Vein endothelial cell (primary cell): ENCODE results near the gene SLC9A3. TPM values are rescaled to one million over a fixed set of nuclear protein-coding genes. Genes with fewer than 3 reads are reported as not detected.

Source experiments
- small RNA-seq: library from RNA; depleted of rRNA; stranded (forward); fragments of <200 nt; gene quantifications from one replicate; pipeline ENCODE3, GENCODE V24; 2012
- total RNA-seq: library from RNA; depleted of rRNA; stranded (reverse); fragments of >200 nt; gene quantifications from 2 replicates; pipeline ENCODE4 v1.2.3, GENCODE V29; 2012

Gene SLC9A3
- 1.8 and 2.3 TPM in 2 replicates for total RNA-seq

GRCh38 chr5:524234-524972 is at the start of gene SLC9A3:
SLC9A3 (minus strand) TSS chr5:524449.

DNA sequence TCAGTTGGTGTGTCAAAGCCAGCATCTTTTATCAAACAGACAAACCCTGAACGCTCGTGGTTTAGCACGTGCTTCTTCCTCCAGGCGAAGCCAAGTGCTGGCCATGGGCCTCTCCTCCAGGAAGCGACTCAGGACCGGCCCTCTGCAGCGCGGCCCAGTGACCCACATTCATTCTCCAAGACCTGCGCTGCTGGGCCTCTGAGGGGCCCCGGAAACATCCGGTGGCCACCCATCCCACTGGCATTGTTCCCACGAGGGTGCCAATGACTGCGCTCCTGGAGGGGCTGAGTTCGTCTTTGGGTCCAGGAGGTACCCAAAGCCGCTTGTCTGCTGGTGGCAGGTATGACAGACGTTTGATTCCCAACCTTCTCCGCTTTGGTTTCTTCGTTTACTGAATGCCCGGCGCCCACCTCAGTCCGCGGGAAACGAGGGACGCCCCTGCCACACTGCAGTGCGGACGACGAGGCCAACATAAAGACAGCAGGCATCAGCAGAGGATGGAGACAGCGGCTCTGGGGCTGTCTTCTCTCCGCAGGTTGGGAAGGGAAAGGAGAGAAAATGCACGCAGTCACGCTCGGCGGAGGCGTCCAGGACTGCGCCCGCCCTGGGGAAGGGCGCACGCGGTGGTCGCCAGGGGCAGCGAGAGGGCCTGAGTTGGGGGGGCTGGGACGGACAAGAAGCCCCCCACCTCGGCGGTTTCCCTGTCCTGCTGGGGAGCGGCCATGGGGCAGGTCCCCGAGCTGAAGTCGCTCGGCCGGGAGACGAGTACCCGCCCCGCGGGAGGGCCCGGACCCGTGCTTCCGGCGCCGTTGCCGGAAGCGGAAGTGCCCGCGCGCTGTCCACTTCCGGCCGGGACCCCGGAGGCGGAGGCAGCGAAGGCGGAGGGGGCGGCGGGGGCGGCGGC is 81.7 kb downstream of the SLC9A3 start, which contains the start of gene EXOC3:
Gene EXOC3 (plus strand): TSS at position 842 of the 904 bp plus-strand sequence. CDS start 3,030 bp downstream, outside the sequence.

Small RNA genes within 50 kb of the gene (small RNA-seq; reads per million reads assigned to genes)
- not detected for gene MIR4456

Other genes starting within 250 kb of the SLC9A3 start
- gene AHRR, start 202.7 kb downstream of the SLC9A3 start, total RNA-seq, result 6.2 and 11.8 TPM in 2 replicates
- 29.6 and 38.5 TPM in 2 replicates for gene EXOC3, start 81.3 kb downstream of the SLC9A3 start, total RNA-seq
- gene CEP72, start 87.9 kb upstream of the SLC9A3 start, total RNA-seq, result 2.6 and 4.1 TPM in 2 replicates
- under 0.01 TPM in 2 replicates for gene TPPP, start 168.9 kb upstream of the SLC9A3 start, total RNA-seq